Gastroesophageal sphincter (tissue), 4 donors: Measurements from ENCODE around the gene PRKAG2. TPM values are rescaled to one million over a fixed set of nuclear protein-coding genes. Genes with fewer than 3 reads are reported as not detected.

Experiments used
- ATAC-seq: fragments of 150-250 bp; one replicate; pipeline ENCODE4 v1.9.1; 2016; ENCODE audit warnings: mild to moderate bottlenecking, moderate library complexity
- H3K27ac ChIP-seq, 4 donors: fragments of 200-600 bp; sonication (generic) in 3 of 4; 1 replicate in 3 of 4; 2 replicates in 1 of 4; pipeline ENCODE4 v1.5.1; 2016 to 2019
- H3K27me3 ChIP-seq: fragments of 200-600 bp; sonication (generic); one replicate; pipeline ENCODE4 v1.5.1; 2019
- H3K36me3 ChIP-seq, 2 donors: fragments of 200-600 bp; sonication (generic); one replicate each; pipeline ENCODE4 v1.5.1; 2019; ENCODE audit warnings: control low read depth in 1 of 2
- H3K4me1 ChIP-seq, 3 donors: fragments of 200-600 bp; sonication (generic); 1 replicate in 2 of 3; 2 replicates in 1 of 3; pipeline ENCODE4 v1.5.1; 2016 to 2019; ENCODE audit warnings: control low read depth in 2 of 3
- H3K4me3 ChIP-seq, 2 donors: fragments of 200-600 bp; sonication (generic); one replicate each; pipeline ENCODE4 v1.5.1; 2019; ENCODE audit warnings: mild to moderate bottlenecking in 1 of 2, moderate library complexity in 1 of 2
- H3K9me3 ChIP-seq, 3 donors: fragments of 200-600 bp; sonication (generic); one replicate each; pipeline ENCODE4 v1.5.1; 2017 to 2019; ENCODE audit warnings: control low read depth in 2 of 3
- CTCF ChIP-seq, 4 experiments: fragments of 200-600 bp in 2 of 4; fragments of 450-650 bp in 2 of 4; sonication (generic) in 1 of 4; IDR thresholded peaks; one replicate each; pipeline ENCODE4 v1.5.1; 2017 to 2019; ENCODE audit warnings: antibody characterized with exemption in 4 of 4, mild to moderate bottlenecking in 2 of 4, moderate library complexity in 2 of 4
- EP300 ChIP-seq: sonication (generic); formaldehyde crosslinking; IDR thresholded peaks from one replicate; pipeline ENCODE4 v1.6.1; 2017; ENCODE audit warnings: antibody characterized with exemption, mild to moderate bottlenecking
- POLR2A ChIP-seq, 2 donors: fragments of 450-650 bp; IDR thresholded peaks; one replicate each; pipeline ENCODE4 v1.6.1; 2017; ENCODE audit warnings: antibody characterized with exemption in 2 of 2, mild to moderate bottlenecking in 2 of 2, moderate library complexity in 1 of 2
- POLR2AphosphoS5 ChIP-seq: sonication (generic); formaldehyde crosslinking; IDR thresholded peaks from one replicate; pipeline ENCODE4 v1.6.1; 2017; ENCODE audit warnings: antibody characterized with exemption
- WGBS, 2 donors: methylation state at CpG; one replicate each; pipeline ENCODE4 v1.1.5; 2018; ENCODE audit warnings: low coverage in 1 of 2; 5-methylcytosine and 5-hydroxymethylcytosine counted together
- total RNA-seq, 4 donors: library from RNA; depleted of rRNA; stranded (reverse); fragments of >200 nt; gene quantifications; one replicate each; pipeline ENCODE4 v1.1.0, GENCODE V29; 2016

The PRKAG2 gene
- total RNA-seq, 4 donors from 2014 or later = 48.9 to 89.0 (median 75.7) TPM

DNA sequence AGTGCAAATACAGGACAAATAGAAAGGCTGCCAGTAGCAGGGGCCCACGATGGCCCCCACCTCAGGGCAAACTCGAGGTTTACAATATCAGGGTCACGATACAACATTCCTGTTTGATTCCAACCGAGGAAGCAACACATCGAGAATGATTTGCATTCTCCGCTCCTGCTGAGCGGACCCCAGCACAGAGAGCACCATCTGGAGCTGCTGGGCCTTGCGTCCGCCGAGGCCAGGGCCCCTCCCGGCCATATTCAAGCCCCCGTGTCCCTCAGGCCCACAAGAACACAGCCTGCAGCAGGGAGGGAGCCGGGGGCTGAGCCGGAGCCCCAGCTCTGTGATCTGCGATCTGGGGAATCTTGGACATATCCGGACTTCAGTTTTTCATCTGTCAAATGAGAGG, 84.3 kb downstream of the PRKAG2 start:
- no peak for ATAC-seq
- no peak overlapping the region for H3K27ac ChIP-seq
- WGBS, 2 donors = 42 to 61% methylated on average over 5 to 8 of the region's 16 CpGs
- no peaks in the 10 kb centered on the region for H3K27me3 ChIP-seq
- H3K36me3 ChIP-seq = no peaks in the 10 kb centered on the region
- no peaks in the 10 kb centered on the region for H3K9me3 ChIP-seq
- TF ChIP-seq CTCF (IDR thresholded peaks at IDR 0.05) (no peak), POLR2AphosphoS5 (no peak), EP300 (no peak), POLR2A (IDR thresholded peaks at IDR 0.05) (no peak)
- H3K4me1 ChIP-seq = peaks cover 0 to 40% (median 14%) of the 10 kb centered on the region in 3 donors
- H3K4me3 ChIP-seq = no peak overlapping the region

DNA sequence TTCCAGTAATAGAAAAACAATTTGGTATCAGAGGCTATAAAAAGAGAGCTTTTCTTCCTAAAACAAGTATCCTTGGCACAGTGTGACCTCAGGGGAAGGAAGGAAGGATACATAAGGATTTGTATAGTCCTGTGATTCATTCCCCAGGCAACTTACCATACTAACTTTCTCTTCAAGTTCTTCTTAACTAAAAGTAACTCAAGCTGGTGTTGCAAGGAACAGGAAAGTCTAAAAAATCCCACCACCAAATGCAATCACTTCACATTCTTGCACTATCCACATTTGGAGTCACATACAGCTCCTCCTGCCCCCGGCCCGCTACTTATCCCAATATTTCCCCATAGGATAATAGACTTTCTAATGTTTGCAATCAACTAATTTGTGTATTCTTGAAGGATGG, 84.8 kb downstream of the PRKAG2 start:
- peaks cover 0 to 35% (median 13%) of the 10 kb centered on the region in 3 donors for H3K4me1 ChIP-seq
- no peak for TF ChIP-seq EP300
- TF ChIP-seq CTCF (IDR thresholded peaks at IDR 0.05) = no peak
- TF ChIP-seq POLR2AphosphoS5 = no peak
- TF ChIP-seq POLR2A (IDR thresholded peaks at IDR 0.05) = no peak
- no peak overlapping the region for H3K4me3 ChIP-seq
- H3K27me3 ChIP-seq = no peaks in the 10 kb centered on the region
- ATAC-seq = no peak
- no peak overlapping the region for H3K27ac ChIP-seq
- 100% methylated on average over 2 of the region's 2 CpGs; no CpG with 5 or more reads in 1 of the 2 donors for WGBS, 2 donors
- H3K36me3 ChIP-seq = no peaks in the 10 kb centered on the region
- no peaks in the 10 kb centered on the region for H3K9me3 ChIP-seq

DNA sequence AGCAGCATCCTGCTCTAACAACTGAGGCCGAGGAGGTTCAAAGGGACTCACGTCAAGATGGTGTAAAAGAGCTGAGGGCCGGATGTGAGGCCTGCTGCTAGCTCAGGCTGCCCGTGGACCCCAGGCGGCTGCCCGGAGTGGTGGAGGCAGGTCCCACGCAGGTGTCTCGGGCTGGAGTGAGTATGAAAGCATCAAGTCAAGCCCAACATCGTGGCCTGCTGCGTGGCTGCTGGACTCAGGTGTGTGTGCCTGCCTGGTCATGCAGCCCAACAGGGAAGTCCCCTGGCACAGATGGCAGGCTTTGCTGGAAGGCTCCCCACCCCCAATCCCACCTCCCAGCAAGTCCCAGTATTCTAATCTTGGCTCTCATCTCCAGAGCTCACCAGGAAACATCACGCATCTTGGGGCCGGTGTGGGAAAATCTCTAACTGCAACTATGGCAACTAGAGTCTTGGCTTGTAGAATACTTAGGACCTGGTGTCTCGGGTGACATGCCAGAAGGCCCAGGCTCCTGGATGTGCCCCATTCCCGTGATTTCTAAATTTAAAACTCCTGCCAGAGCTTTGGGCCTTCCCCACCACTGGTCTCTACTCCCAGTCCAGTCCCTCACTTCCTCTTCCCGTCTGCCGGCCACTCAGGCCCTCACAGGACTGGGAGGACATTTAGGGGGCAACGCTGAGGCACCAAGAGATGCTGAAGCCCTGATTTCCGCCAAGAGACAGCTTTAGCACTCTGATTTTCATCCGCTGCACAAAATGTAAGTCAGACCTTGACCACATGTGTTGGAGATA, 85.9 kb downstream of the PRKAG2 start:
- Histone ChIP-seq H3K9me3 (no peaks in the 10 kb centered on the region), H3K4me3 (no peak overlapping the region), H3K4me1 (peaks cover 0 to 24% (median 4%) of the 10 kb centered on the region in 3 donors), H3K27me3 (no peaks in the 10 kb centered on the region), H3K27ac (no peak overlapping the region), H3K36me3 (peaks cover 0 to 4% of the 10 kb centered on the region in 2 donors)
- TF ChIP-seq POLR2A (IDR thresholded peaks at IDR 0.05) (no peak), CTCF (IDR thresholded peaks at IDR 0.05) (no peak), EP300 (no peak), POLR2AphosphoS5 (no peak)
- 87 to 94% methylated on average over 3 to 11 of the region's 19 CpGs for WGBS, 2 donors
- no peak for ATAC-seq

- 88 to 98% methylated on average over 4 to 11 of the region's 11 CpGs for WGBS, 2 donors
Measured at GRCh38 chr7:151790095-151790829, 86.7 kb downstream of the PRKAG2 start.

More at GRCh38 chr7:151790095-151790829, 86.7 kb downstream of the PRKAG2 start:
- H3K4me1 ChIP-seq = peaks cover 0 to 20% (median 3%) of the 10 kb centered on the region in 3 donors
- no peaks in the 10 kb centered on the region for H3K27me3 ChIP-seq
- peaks cover 0 to 12% of the 10 kb centered on the region in 2 donors for H3K36me3 ChIP-seq
- H3K27ac ChIP-seq = no peak overlapping the region
- no peak for TF ChIP-seq CTCF (IDR thresholded peaks at IDR 0.05)
- TF ChIP-seq EP300 = no peak
- TF ChIP-seq POLR2A (IDR thresholded peaks at IDR 0.05) = no peak
- no peak for TF ChIP-seq POLR2AphosphoS5
- no peaks in the 10 kb centered on the region for H3K9me3 ChIP-seq
- no peak overlapping the region for H3K4me3 ChIP-seq
- no peak for ATAC-seq
